Adipocyte (in vitro differentiated cells): ENCODE data around the gene PRM1.

ENCODE experiments used
- DNase-seq: peaks from one replicate; pipeline ENCODE4 v3.0.0-alpha.2; 2015; ENCODE audit warnings: low read depth
- H3K27me3 ChIP-seq: replicated peaks from 2 replicates; pipeline ENCODE4 v1.7.0; 2013; ENCODE audit warnings: mild to moderate bottlenecking, low read length, moderate library complexity; ENCODE audit not compliant: control insufficient read depth, insufficient read depth
- H3K36me3 ChIP-seq: 2 replicates; pipeline ENCODE4 v1.7.0; 2013; ENCODE audit warnings: low read length, mild to moderate bottlenecking, moderate library complexity; ENCODE audit not compliant: control insufficient read depth, insufficient read depth, severe bottlenecking
- H3K4me1 ChIP-seq: 2 replicates; pipeline ENCODE4 v1.7.0; 2013; ENCODE audit warnings: mild to moderate bottlenecking, low read length, moderate library complexity; ENCODE audit not compliant: control insufficient read depth, insufficient read depth
- H3K4me3 ChIP-seq: 2 replicates; pipeline ENCODE4 v1.7.0; 2013; ENCODE audit warnings: mild to moderate bottlenecking, low read length, moderate library complexity
- H3K9ac ChIP-seq: 2 replicates; pipeline ENCODE4 v1.7.0; 2013; ENCODE audit warnings: mild to moderate bottlenecking, low read length, moderate library complexity
- H3K9me3 ChIP-seq: 2 replicates; pipeline ENCODE4 v1.7.0; 2013; ENCODE audit warnings: mild to moderate bottlenecking, low read length, moderate library complexity; ENCODE audit not compliant: control insufficient read depth

PRM1 gene

DNA sequence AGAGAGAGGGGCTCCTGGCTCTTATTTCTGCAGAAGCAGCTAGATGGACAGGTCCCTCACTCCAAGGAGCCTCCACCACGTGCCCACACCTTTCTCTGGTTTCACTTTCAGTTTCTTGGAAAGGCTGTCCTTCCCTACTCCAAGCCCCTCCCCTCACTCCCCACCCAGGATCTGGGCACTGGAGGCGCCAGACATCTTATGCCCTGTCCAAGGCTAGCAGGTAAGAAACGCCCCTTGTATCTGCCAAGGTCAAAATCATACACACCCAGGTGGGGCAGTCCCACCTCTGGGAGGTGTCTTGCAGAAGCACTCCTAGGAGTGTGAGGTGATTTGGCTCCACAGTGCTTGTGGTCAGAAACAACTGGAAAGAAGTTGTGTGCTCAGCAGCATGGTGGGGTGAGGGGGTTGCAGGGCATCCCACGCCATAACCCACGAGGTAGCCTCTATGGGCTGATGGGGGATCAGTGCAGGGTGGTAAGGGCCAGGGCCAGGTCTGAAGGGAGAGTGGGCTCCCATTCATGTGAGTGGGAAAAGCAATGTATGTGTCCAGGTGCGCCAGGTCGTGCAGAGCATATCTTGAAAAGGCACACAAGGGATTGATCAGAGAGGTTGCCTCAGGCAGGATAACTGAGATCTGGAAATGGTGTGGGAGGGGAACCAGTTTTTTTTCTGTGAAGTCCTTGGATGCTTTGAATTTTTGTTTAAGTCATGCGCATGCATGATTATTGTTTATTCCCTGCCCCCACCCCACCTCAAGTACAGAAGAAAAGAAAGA, 31.8 kb upstream of the PRM1 start:
- Histone ChIP-seq H3K4me1 (peaks cover 11% of the 10 kb centered on the region), H3K36me3 (no peaks in the 10 kb centered on the region), H3K27me3 (no peaks in the 10 kb centered on the region), H3K9ac (no peak overlapping the region), H3K4me3 (no peak overlapping the region), H3K9me3 (no peaks in the 10 kb centered on the region)
- DNase-seq = peak; percentile 78

DNA sequence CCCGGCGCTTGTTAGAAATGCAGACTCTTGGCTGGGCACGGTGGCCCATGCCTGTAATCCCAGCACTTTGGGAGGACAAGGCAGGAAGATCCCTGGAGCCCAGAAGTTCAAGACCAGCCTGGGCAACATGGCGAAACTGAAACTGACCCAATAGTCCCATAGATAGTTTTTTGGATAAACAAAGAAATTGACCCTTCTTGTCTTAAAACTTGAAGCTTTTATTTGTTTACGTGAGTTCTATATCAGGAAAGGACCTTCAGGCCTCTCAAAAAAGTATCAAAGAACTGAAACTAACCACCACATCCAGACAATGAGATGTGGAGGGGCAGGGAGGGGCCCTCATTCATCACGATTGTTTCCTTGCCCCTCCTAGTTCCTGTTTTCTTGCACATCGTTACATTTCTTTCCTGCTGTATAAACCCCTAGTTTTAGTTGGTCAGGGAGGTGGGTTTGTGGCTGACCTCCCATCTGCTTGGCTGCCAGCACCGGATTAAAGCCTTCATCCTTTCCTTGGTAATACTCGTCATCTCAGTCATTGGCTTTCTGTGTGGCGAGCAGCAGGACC, 29.9 kb upstream of the PRM1 start:
- no peaks in the 10 kb centered on the region for H3K9me3 ChIP-seq
- no peak overlapping the region for H3K9ac ChIP-seq
- no peaks in the 10 kb centered on the region for H3K27me3 ChIP-seq
- peaks cover 11% of the 10 kb centered on the region for H3K4me1 ChIP-seq
- DNase-seq = no peak
- no peak overlapping the region for H3K4me3 ChIP-seq
- H3K36me3 ChIP-seq = no peaks in the 10 kb centered on the region

DNA sequence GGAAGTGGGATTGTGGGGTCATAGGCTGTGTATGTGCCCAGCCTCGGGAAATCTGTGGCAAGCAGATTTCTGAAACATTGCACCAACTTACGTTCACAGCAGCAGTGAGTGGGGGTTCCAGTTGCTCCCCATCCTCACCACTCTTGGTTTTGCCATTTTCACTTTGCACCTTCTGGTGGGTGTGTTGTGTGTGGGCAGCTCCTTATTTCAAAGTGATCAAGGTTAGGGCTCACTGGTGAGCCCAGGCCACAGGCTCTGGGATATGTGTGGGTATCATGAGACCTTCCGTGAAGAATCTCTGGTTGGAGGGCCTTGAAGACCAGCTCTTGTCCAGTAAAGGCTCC, 29.5 kb upstream of the PRM1 start:
- Histone ChIP-seq H3K9ac (no peak overlapping the region), H3K9me3 (no peaks in the 10 kb centered on the region), H3K36me3 (no peaks in the 10 kb centered on the region), H3K27me3 (no peaks in the 10 kb centered on the region), H3K4me1 (peaks cover 11% of the 10 kb centered on the region), H3K4me3 (no peak overlapping the region)
- no peak for DNase-seq

DNA sequence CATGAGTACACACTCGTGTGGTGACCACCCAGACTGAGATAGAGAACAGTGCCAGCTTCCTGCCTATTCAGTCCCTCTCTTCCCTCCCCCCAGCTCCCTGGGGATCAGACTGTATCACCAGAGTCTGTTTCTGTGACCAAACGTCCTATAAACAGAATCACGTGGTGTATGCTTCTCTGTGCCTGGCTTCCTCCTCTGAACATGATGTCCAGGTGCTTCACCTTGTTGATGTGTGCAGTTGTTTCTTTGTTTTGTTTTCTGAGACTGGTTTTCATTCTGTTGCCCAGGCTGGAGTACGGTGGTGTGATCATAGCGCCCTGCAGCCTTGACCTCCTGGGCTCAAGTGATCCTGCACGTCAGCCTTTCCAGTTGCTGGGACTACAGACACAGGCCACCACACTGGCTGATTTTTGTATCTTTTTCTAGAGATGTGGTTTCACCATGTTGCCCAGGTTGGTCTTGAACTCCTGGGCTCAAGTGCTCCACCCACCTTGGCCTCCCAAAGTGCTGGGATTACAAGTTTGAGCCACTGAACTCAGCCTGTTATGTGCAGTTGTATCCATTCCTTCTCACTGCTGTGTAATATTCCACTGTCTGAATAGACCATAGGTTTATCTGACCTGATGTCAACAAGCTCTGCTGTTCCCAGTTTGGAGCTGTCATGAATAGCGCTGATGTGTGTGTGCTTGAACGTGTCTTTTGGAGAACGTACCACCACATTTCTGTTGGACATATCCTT, 28.9 kb upstream of the PRM1 start:
- Histone ChIP-seq H3K9me3 (no peaks in the 10 kb centered on the region), H3K4me1 (peaks cover 11% of the 10 kb centered on the region), H3K36me3 (no peaks in the 10 kb centered on the region), H3K9ac (no peak overlapping the region), H3K4me3 (no peak overlapping the region), H3K27me3 (no peaks in the 10 kb centered on the region)
- no peak for DNase-seq

DNA sequence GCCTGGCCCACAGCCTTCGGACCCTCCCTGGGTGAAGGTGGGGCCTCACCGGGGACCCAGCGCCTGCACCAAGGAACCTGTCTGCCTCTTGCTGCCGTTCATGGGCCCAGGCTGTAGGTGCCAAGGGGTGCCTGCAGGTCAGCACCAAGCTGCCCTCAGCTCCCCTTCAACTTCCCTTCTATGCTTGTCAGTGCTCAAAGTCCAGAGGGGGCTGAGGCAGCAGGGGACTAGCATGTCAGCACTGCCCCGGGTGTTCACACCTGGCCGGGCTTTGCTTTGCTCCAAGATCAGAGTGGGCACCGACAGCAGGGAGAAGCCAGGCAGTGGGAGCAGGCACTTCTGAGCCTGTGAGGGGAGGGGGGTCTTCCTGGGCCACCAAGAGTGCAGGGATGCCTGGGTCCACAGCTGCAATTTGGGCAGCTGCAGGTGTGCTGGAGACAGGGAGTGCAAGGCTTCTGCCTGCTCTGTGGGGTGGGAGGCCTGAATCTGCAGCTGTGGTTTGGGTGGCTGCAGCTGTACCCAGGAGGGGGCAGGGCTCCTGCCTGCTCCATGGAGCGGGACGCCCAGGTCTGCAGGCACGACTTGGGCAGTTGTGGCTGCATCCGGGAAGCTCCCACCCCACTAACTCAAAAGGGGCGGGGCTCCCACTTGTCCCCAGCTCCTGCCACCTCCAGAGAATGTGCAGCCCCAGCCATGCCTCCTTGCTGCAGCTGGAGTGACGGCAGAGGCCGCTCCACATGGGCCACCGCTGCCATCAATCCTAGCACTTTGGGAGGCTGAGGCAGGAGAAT, 27.6 kb upstream of the PRM1 start:
- no peak for DNase-seq
- no peak overlapping the region for H3K9ac ChIP-seq
- no peaks in the 10 kb centered on the region for H3K27me3 ChIP-seq
- H3K9me3 ChIP-seq = no peaks in the 10 kb centered on the region
- no peak overlapping the region for H3K4me3 ChIP-seq
- no peaks in the 10 kb centered on the region for H3K36me3 ChIP-seq
- H3K4me1 ChIP-seq = peaks cover 11% of the 10 kb centered on the region

DNA sequence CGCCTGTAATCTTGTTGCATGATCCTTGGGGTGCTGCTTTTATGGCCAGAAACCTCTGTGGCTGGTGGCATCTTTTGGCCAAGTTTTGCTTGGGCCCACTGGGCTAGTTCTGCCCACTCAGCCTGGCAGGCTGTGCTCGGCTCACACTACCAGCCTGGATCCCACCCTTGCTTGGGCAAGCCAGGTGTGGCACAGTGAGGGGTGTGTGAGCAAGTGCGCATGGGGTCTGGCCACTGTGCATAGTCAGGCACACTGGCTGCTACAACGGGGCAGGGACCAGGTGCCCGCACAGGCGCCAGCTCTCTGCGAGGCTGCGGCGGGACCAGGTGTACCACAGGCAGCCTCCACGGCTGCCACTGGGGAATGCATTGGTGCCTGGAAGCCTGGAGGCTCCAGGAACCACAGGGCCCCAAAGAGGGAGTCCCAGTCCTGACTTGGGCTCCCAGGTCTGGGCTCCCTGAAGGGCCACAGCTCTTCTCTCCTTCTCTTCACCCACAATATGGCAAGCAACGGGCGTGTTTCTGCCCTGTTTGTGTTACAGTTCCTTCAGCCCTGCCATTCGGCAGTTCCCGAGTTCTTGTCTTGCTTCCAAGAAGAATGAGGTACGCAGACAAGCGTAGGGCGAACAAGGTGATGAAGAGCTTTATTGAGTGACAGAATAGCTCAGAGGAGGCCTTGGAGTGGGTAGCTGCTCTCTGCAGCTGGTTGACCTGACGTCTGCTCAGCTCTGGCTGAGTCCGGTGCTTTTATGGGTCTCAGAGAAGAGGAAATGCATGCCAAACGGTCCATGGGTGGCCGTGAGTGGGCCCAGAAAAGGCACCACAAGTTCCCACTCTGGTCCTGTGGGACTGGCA, 26.7 kb upstream of the PRM1 start:
- no peak overlapping the region for H3K9ac ChIP-seq
- H3K27me3 ChIP-seq = no peaks in the 10 kb centered on the region
- no peak overlapping the region for H3K4me3 ChIP-seq
- H3K36me3 ChIP-seq = no peaks in the 10 kb centered on the region
- DNase-seq = no peak
- H3K4me1 ChIP-seq = peaks cover 7% of the 10 kb centered on the region
- H3K9me3 ChIP-seq = no peaks in the 10 kb centered on the region

DNA sequence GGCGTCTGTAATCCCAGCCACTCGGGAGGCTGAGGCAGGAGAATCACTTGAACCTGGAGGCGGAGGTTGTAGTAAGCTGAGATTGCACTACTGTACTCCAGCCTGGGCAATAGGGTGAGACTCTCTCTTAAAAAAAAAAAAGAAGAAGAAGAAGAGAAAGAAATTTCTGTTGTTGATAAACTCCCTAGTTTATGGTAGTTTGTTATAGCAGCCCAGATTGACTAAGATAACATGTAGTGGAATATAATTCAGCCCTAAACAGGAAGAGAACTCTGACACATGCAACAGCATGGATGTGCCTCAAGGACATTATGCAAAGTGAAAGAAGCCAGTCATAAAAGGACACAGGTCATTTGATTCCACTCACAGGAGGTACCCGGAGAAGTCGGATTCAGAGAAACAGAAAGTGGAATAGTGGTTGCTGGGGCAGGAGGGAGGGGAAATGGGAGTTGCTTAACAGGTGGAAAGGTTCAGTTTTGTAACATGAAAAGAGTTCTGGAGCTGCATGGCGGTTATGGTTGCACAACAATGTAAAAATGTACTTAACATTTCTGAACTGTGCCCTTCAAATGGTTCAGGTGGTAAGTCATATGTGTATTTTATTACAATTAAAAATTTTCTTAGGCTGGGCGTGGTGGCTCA, 26.0 kb upstream of the PRM1 start:
- Histone ChIP-seq H3K4me3 (no peak overlapping the region), H3K9ac (no peak overlapping the region), H3K4me1 (peaks cover 6% of the 10 kb centered on the region), H3K9me3 (no peaks in the 10 kb centered on the region), H3K36me3 (no peaks in the 10 kb centered on the region), H3K27me3 (no peaks in the 10 kb centered on the region)
- no peak for DNase-seq

DNA sequence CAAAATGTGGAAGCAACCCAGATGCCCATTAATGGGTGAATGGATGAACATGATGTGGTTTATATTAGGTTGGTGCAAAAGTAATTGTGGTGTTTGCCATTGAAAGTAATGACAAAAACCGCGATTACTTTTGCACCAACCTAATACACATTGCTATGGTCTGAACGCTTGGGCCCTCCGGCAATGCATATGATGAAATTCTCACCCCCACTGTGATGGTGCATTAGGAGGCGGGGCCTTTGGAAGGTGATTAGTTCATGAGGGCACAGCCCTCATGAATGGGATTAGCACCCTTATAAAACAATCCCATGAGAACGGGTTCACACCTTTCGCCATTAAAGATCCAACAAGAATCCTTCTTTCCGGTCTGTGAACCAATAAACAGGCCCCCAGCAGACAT, 25.3 kb upstream of the PRM1 start:
- H3K4me3 ChIP-seq = no peak overlapping the region
- H3K9ac ChIP-seq = no peak overlapping the region
- no peaks in the 10 kb centered on the region for H3K36me3 ChIP-seq
- DNase-seq = no peak
- no peaks in the 10 kb centered on the region for H3K27me3 ChIP-seq
- no peaks in the 10 kb centered on the region for H3K9me3 ChIP-seq
- peaks cover 3% of the 10 kb centered on the region for H3K4me1 ChIP-seq

DNA sequence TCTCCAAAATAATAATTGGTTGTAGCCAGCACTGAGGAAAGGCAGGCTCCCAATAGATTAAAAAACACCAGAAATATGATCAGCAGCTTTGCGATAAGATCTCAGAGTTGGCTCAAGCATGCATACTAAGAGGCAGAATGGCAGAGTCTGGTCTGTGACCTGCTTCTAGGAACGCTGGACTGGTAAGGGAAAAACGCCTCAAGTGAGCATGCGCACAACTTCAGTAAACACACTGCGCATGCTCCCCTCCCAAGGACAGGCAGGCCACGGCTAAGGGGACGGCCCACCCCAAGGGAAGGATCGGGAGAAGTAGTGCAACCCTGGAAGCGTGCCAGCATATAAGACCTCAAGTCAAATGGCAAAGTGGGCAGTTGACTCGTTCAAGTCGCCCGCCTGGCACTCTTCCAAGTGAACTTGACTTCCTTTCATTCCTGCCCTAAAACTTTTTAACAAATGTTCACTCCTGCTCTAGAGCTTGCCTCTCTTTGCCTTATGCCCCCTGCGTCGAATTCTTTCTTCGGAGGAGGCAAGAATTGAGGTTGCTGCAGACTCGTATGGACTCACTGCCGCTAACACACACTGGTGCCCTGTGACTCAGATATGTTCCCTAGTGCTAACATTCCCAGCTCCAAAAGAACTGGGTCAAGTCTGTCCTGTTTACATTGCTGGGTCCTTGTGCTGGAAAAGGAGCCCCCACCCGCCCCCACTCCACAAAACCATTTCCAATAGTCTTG, 22.4 kb upstream of the PRM1 start:
- peak; percentile 46 for DNase-seq
- Histone ChIP-seq H3K4me1 (peaks cover 4% of the 10 kb centered on the region), H3K9me3 (no peaks in the 10 kb centered on the region), H3K36me3 (no peaks in the 10 kb centered on the region), H3K9ac (no peak overlapping the region), H3K4me3 (no peak overlapping the region), H3K27me3 (peaks cover 4% of the 10 kb centered on the region)

DNA sequence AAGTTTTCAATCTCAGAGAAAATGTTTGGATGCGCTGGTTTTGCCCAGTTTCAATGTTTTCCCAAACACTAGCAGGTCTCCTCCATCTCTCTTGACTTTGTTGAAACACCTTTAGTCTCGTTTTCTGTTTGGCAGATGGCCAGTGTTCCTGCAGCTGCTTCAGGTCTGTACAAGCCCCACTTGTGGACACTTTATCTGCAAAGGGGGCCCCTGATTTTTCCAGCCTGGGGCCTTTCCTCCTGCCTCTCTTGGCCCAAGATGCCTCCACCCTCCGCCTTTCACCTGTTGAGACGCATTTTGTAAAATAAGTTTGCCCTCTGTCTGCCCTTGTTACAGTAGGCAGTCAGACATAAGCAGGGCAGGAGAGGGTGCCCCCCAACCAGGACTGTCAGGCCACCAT, 21.8 kb upstream of the PRM1 start:
- no peak for DNase-seq
- peaks cover 4% of the 10 kb centered on the region for H3K27me3 ChIP-seq
- H3K9ac ChIP-seq = no peak overlapping the region
- H3K36me3 ChIP-seq = no peaks in the 10 kb centered on the region
- H3K4me1 ChIP-seq = peaks cover 4% of the 10 kb centered on the region
- H3K4me3 ChIP-seq = no peak overlapping the region
- no peaks in the 10 kb centered on the region for H3K9me3 ChIP-seq
